ENCODE results near the gene DCAF11. TPM values are rescaled to one million over a fixed set of nuclear protein-coding genes. Genes with fewer than 3 reads are reported as not detected.

DCAF11 gene
- total RNA-seq, 1 donor from 2014 or later, result 52.8 TPM

DNA sequence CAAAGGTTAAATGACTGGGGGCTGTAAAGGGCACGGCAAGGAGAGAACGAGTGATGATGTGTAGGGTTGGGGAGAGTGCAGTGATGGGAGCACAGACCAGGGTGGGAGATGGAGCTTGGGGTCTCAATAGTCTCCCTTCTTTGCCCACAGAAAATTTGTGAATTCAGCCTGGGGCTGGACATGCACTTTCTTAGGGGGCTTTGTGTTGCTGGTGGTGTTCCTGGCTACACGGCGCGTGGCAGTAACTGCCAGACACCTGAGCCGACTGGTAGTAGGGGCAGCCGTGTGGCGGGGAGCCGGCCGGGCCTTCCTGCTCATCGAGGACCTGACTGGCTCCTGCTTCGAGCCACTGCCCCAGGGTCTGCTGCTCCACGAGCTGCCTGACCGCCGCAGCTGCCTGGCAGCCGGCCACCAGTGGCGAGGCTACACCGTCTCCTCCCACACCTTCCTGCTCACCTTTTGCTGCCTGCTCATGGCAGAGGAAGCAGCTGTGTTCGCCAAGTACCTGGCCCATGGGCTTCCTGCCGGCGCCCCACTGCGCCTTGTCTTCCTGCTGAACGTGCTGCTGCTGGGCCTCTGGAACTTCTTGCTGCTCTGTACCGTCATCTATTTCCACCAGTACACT, 17.6 kb downstream of the DCAF11 start:
- DNase-seq (ENCODE audit: extremely low spot score, unreplicated experiment), result no peak
- Mint-ChIP-seq H3K4me3 (ENCODE audit: unreplicated experiment) (no peak overlapping the region), H3K4me1 (ENCODE audit: unreplicated experiment) (peaks cover 11% of the 10 kb centered on the region)

DNA sequence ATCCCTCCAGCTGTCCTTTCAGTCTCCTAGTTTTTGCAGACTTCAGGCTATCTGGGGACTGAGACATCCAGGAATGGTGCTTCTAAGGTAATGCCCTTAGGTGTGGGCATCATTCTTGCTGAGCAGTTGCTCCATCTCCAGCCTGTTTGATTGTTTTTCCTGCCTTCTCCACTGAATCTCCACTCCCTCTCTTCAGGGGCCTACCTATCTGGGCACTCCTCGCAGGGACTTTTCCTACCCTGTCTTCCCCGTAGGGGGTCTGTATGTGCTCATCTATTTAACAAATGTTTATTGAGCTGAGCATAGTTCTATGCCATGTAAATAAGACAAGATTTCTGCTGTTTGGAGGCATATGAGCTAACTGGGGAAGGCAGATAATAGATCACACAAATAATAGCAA, 18.4 kb downstream of the DCAF11 start:
- Mint-ChIP-seq H3K4me3 (ENCODE audit: unreplicated experiment) (no peak overlapping the region), H3K36me3 (ENCODE audit: unreplicated experiment) (peaks cover 6% of the 10 kb centered on the region), H3K27me3 (ENCODE audit: unreplicated experiment) (no peaks in the 10 kb centered on the region), H3K9me3 (ENCODE audit: unreplicated experiment) (no peaks in the 10 kb centered on the region), H3K27ac (ENCODE audit: unreplicated experiment) (no peak overlapping the region), H3K4me1 (ENCODE audit: unreplicated experiment) (peaks cover 12% of the 10 kb centered on the region)
- no peak for DNase-seq (ENCODE audit: extremely low spot score, unreplicated experiment)
- TF ChIP-seq, protein P1, sequence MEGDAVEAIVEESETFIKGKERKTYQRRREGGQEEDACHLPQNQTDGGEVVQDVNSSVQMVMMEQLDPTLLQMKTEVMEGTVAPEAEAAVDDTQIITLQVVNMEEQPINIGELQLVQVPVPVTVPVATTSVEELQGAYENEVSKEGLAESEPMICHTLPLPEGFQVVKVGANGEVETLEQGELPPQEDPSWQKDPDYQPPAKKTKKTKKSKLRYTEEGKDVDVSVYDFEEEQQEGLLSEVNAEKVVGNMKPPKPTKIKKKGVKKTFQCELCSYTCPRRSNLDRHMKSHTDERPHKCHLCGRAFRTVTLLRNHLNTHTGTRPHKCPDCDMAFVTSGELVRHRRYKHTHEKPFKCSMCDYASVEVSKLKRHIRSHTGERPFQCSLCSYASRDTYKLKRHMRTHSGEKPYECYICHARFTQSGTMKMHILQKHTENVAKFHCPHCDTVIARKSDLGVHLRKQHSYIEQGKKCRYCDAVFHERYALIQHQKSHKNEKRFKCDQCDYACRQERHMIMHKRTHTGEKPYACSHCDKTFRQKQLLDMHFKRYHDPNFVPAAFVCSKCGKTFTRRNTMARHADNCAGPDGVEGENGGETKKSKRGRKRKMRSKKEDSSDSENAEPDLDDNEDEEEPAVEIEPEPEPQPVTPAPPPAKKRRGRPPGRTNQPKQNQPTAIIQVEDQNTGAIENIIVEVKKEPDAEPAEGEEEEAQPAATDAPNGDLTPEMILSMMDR (IDR thresholded peaks at IDR 0.05), result no peak

More for the DNA sequence above, 17.6 kb downstream of the DCAF11 start:
- Mint-ChIP-seq H3K27ac (ENCODE audit: unreplicated experiment) (no peak overlapping the region), H3K9me3 (ENCODE audit: unreplicated experiment) (no peaks in the 10 kb centered on the region), H3K27me3 (ENCODE audit: unreplicated experiment) (no peaks in the 10 kb centered on the region), H3K36me3 (ENCODE audit: unreplicated experiment) (peaks cover 1% of the 10 kb centered on the region)
- TF ChIP-seq, protein P1 (IDR thresholded peaks at IDR 0.05), result no peak

DNA sequence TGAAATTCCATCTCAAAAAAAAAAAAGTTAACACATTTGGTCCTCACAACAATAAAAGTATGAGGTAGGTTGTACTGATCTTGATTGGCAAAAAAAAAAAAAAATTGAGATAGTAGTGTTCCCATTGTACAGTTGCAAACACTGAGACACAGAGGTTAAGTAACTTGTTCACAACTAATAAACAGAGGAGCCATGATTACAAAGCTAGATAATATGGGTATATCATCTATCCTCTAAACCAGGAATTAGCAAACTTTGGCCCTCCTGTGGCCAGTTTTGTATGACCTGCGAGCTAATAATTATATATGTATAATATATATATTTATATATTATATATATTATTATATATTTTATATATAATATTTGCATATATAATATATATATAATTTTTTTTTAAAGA, 19.2 kb downstream of the DCAF11 start:
- H3K36me3 Mint-ChIP-seq (ENCODE audit: unreplicated experiment), result peaks cover 13% of the 10 kb centered on the region
- no peaks in the 10 kb centered on the region for H3K27me3 Mint-ChIP-seq (ENCODE audit: unreplicated experiment)
- no peak overlapping the region for H3K27ac Mint-ChIP-seq (ENCODE audit: unreplicated experiment)
- H3K4me1 Mint-ChIP-seq (ENCODE audit: unreplicated experiment), result peaks cover 12% of the 10 kb centered on the region
- no peak for DNase-seq (ENCODE audit: extremely low spot score, unreplicated experiment)
- no peak overlapping the region for H3K4me3 Mint-ChIP-seq (ENCODE audit: unreplicated experiment)
- TF ChIP-seq, protein P1 (IDR thresholded peaks at IDR 0.05), result no peak
- H3K9me3 Mint-ChIP-seq (ENCODE audit: unreplicated experiment), result no peaks in the 10 kb centered on the region

DNA sequence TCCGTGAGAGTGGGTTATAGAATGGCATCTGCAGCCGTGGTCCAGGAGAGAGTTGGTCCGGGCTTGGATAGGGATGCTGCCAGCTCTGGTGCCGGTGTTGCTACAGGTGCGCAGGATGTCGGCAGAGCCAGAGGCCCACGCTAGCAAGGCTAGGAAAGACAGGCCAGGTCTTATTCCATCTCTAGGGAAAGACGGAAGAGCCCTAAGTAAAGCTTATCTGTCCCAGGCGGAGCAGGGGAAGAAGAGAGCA, 20.9 kb downstream of the DCAF11 start:
- Mint-ChIP-seq H3K27ac (ENCODE audit: unreplicated experiment) (peak overlapping the region; percentile 66), H3K9me3 (ENCODE audit: unreplicated experiment) (no peaks in the 10 kb centered on the region), H3K36me3 (ENCODE audit: unreplicated experiment) (peaks cover 19% of the 10 kb centered on the region), H3K27me3 (ENCODE audit: unreplicated experiment) (no peaks in the 10 kb centered on the region), H3K4me3 (ENCODE audit: unreplicated experiment) (peak overlapping the region; percentile 79), H3K4me1 (ENCODE audit: unreplicated experiment) (peaks cover 26% of the 10 kb centered on the region)
- TF ChIP-seq, protein P1 (IDR thresholded peaks at IDR 0.05), result no peak
- no peak for DNase-seq (ENCODE audit: extremely low spot score, unreplicated experiment)

DNA sequence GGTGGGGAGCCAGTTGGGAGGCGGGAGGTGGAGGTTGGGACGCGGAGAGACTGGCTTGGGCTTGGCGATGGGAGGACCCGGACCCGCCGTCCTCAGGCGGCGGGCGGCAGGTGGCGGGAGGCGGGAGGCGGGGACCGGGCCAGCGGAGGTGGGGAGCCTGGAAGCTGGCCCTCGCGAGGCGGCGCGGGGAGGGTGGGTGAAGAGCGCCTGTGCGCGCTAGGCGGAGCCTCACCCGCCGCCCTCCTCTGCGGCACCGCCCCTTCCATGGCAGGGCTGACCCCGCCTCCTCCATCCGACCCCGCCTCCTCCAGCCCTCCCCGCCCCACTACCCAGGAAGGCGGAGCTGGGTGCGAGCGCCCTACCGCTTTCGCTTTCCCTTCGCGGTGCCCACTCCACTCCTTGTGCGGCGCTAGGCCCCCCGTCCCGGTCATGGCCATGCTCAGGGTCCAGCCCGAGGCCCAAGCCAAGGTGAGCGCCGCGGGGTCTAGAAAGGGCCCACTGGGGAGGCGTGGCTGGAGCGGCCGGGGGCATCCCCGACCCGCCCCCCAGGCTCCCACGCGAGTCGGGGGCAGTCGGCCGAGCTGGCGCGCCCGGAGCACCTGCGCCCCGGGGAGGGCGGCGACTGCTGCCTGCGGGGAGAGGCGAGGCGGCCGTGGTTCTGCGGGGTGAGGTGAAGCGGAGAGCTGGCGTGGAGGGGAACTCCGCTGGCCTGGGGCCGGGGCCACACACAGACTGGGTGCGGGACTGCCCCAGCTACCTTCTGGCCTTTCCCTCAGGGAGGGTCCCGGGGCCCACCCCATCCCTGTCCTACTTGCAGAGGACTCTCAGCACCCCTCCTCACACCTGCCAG, 21.5 kb downstream of the DCAF11 start, which contains the start of gene PSME1:
Gene PSME1, plus strand, starts transcription at position 361 of the 850 bp plus-strand sequence. Its CDS starts 69 bp downstream, at position 430.
- peak; percentile 97 for DNase-seq (ENCODE audit: extremely low spot score, unreplicated experiment)
- Mint-ChIP-seq H3K4me3 (ENCODE audit: unreplicated experiment) (peak within 1 kb of the TSS; percentile 79), H3K27me3 (ENCODE audit: unreplicated experiment) (no peaks in the 10 kb centered on the region), H3K36me3 (ENCODE audit: unreplicated experiment) (peaks cover 19% of the 10 kb centered on the region), H3K4me1 (ENCODE audit: unreplicated experiment) (peaks cover 28% of the 10 kb centered on the region), H3K27ac (ENCODE audit: unreplicated experiment) (peak within 1 kb of the TSS; percentile 81), H3K9me3 (ENCODE audit: unreplicated experiment) (no peaks in the 10 kb centered on the region)
- TF ChIP-seq, protein P1 (IDR thresholded peaks at IDR 0.05), result no peak

All from osteocyte (in vitro differentiated cells).